K562 (cell line): ENCODE data around the gene NLRP7. TPM values are rescaled to one million over a fixed set of nuclear protein-coding genes. Genes with fewer than 3 reads are reported as not detected.
"Not testable (repeated sequence)": the region's sequence is repeated elsewhere in the genome, so short reads cannot be mapped to it uniquely, and the experiment has no call there.

Source experiments
- ATAC-seq: fragments of 200-7000 bp; cut with Tn5 transposase; 3 replicates; pipeline ENCODE4 v1.9.1; 2020; ENCODE audit warnings: moderate library complexity
- BruUV-seq: library from RNA; stranded (reverse); fragments of 400-500 nt; replicated peaks from 2 replicates; lab custom pipeline; 2021; lab: Mats Ljungman, UMichigan
- CTCF ChIA-PET: fragments of 300-600 bp; formaldehyde crosslinking; extraction: SDS; loops from one replicate; lab custom pipeline; 2021; ENCODE audit warnings: low intra/inter-chr PET ratio; lab: Yijun Ruan, JAX
- POLR2A ChIA-PET: fragments of 300-600, 350-650 bp; sonication (Branson Sonifier 250); formaldehyde crosslinking; extraction: SDS; loops from one replicate; lab custom pipeline; 2021; ENCODE audit warnings: antibody characterized with exemption, inconsistent platforms; lab: Yijun Ruan, JAX
- DNase-seq, 4 experiments: peaks; one replicate each; pipeline versions ENCODE4 v3.0.0 to v3.0.0-alpha.2; 2011 to 2018; ENCODE audit warnings: low spot score in 3 of 4, mixed read lengths in 3 of 4; ENCODE audit errors: extremely low read depth in 1 of 4
- FAIRE-seq: peaks from 2 replicates; lab custom pipeline; 2011; peaks lifted over from hg19 to GRCh38; lab: Jason Lieb, UNC
- H2AFZ ChIP-seq: 2 replicates; pipeline ENCODE4 v1.6.0; 2011; ENCODE audit warnings: low read depth, low read length, control low read depth, inconsistent platforms
- H3K27ac ChIP-seq: fragments of 200-600 bp; 3 replicates; pipeline ENCODE4 v1.8.0; 2011; ENCODE audit warnings: low read depth, mild to moderate bottlenecking, control low read depth, inconsistent platforms, low read length, moderate library complexity, mixed read lengths; ENCODE audit errors: extremely low read depth
- H3K27me3 ChIP-seq, 2 experiments: fragments of 300-600 bp in 1 of 2; 2 replicates in 1 of 2; 3 replicates in 1 of 2; pipeline versions ENCODE4 v1.6.0 to v1.8.0; 2011; ENCODE audit warnings: inconsistent platforms in 2 of 2, low read length in 2 of 2, mild to moderate bottlenecking in 1 of 2, mixed read lengths in 1 of 2, moderate library complexity in 1 of 2; ENCODE audit not compliant: control insufficient read depth in 2 of 2, insufficient read depth in 2 of 2
- H3K36me3 ChIP-seq: fragments of 300-600 bp; 3 replicates; pipeline ENCODE4 v1.8.0; 2011; ENCODE audit warnings: mild to moderate bottlenecking, low read length, inconsistent platforms; ENCODE audit not compliant: control insufficient read depth, insufficient read depth
- H3K4me1 ChIP-seq, 2 experiments: fragments of 200-600 bp in 1 of 2; replicated peaks in 1 of 2; 2 replicates in 1 of 2; 3 replicates in 1 of 2; pipeline versions ENCODE4 v1.5.1 to v1.8.0; 2011; ENCODE audit warnings: inconsistent platforms in 2 of 2, low read length in 2 of 2, mild to moderate bottlenecking in 1 of 2, mixed read lengths in 1 of 2, moderate library complexity in 1 of 2; ENCODE audit not compliant: control insufficient read depth in 2 of 2, insufficient read depth in 2 of 2
- H3K4me2 ChIP-seq: 2 replicates; pipeline ENCODE4 v1.6.1; 2011; ENCODE audit warnings: low read length, control low read depth, inconsistent platforms, mixed read lengths; ENCODE audit not compliant: insufficient read depth
- H3K4me3 ChIP-seq: fragments of 200-600 bp; sonication (generic), shearing (Covaris generic); 2 replicates; pipeline ENCODE4 v1.5.1; 2016; ENCODE audit warnings: control low read depth, inconsistent platforms
- H3K79me2 ChIP-seq: fragments of 200-600 bp; 3 replicates; pipeline ENCODE4 v1.8.0; 2011; ENCODE audit warnings: low read length, inconsistent platforms; ENCODE audit not compliant: control insufficient read depth, insufficient read depth
- H3K9ac ChIP-seq, 2 experiments: 2 replicates each; pipeline versions ENCODE4 v1.6.0 to v1.6.1; 2011; ENCODE audit warnings: low read depth in 2 of 2, low read length in 2 of 2, control low read depth in 1 of 2, inconsistent platforms in 1 of 2, mild to moderate bottlenecking in 1 of 2, mixed read lengths in 1 of 2; ENCODE audit not compliant: insufficient read depth in 1 of 2
- H3K9me1 ChIP-seq: one replicate; pipeline ENCODE4 v1.6.0; 2011; ENCODE audit warnings: inconsistent platforms, mild to moderate bottlenecking, low read length, moderate library complexity; ENCODE audit not compliant: control insufficient read depth, insufficient read depth
- H3K9me3 ChIP-seq: replicated peaks from 2 replicates; pipeline ENCODE4 v1.5.1; 2011; ENCODE audit warnings: low read depth, low read length, inconsistent platforms; ENCODE audit not compliant: control insufficient read depth, insufficient read depth
- H4K20me1 ChIP-seq: replicated peaks from 2 replicates; pipeline ENCODE4 v1.6.1; 2011; ENCODE audit warnings: low read length, inconsistent platforms, mixed read lengths; ENCODE audit not compliant: control insufficient read depth, insufficient read depth
- EP400 ChIP-seq: fragments of 450-650 bp; IDR thresholded peaks from 2 replicates; pipeline ENCODE4 v1.6.1; 2017; ENCODE audit warnings: antibody characterized with exemption, mild to moderate bottlenecking, moderate library complexity
- NR3C1 ChIP-seq: sonication (generic); formaldehyde crosslinking; IDR thresholded peaks from 2 replicates; pipeline ENCODE4 v1.8.1; 2022; ENCODE audit warnings: missing genetic modification reagents
- PCBP2 ChIP-seq: fragments of 200-400 bp; formaldehyde crosslinking; IDR thresholded peaks from 2 replicates; pipeline ENCODE4 v1.6.1; 2018; ENCODE audit warnings: low read length, low read depth, mild to moderate bottlenecking, moderate library complexity; ENCODE audit not compliant: poor library complexity, severe bottlenecking
- SUPT5H ChIP-seq: fragments of 450-650 bp; IDR thresholded peaks from 2 replicates; pipeline ENCODE4 v1.6.1; 2016
- TAL1 ChIP-seq: fragments of 450-650 bp; IDR thresholded peaks from 2 replicates; pipeline ENCODE4 v1.6.1; 2016; ENCODE audit warnings: mild to moderate bottlenecking
- TEAD2 ChIP-seq: fragments of 450-650 bp; IDR thresholded peaks from 2 replicates; pipeline ENCODE4 v1.6.1; 2016; ENCODE audit warnings: missing genetic modification characterization, control low read depth, missing compliant biosample characterization
- ZNF785 ChIP-seq: fragments of 250-450 bp; sonication (Bioruptor Pico); IDR thresholded peaks from 2 replicates; pipeline ENCODE4 v1.4.0; 2020; ENCODE audit warnings: mild to moderate bottlenecking
- WGBS: fragments of 100-300 bp; shearing (Covaris generic); methylation state at CpG from one replicate; pipeline ENCODE4 v1.1.6; 2016; ENCODE audit warnings: low coverage, mixed read lengths; ENCODE audit not compliant: insufficient coverage; ENCODE audit errors: missing lambda C conversion rate; 5-methylcytosine and 5-hydroxymethylcytosine counted together
- in situ Hi-C: fragments of 300-500 bp; cut with MboI; formaldehyde crosslinking; loops from 4 replicates; pipeline ENCODE4 v1.15.0; 2018; ENCODE audit warnings: inconsistent platforms, mixed read lengths
- intact Hi-C: fragments of 100-400 bp; cut with micrococcal nuclease; formaldehyde crosslinking; loops from 2 replicates; pipeline ENCODE4 v1.14.2; 2022
- polyA plus RNA-seq, 8 experiments: library from polyadenylated mRNA; depleted of rRNA in 4 of 8; stranded (reverse) in 5 of 8; unstranded in 3 of 8; fragments of >200 nt; fragmentation: Nextera tagmentation in 2 of 8; fragmentation: Illumina TruSeq in 1 of 8; extraction: Ambion mirVana in 2 of 8; extraction: Trizol in 1 of 8; gene quantifications; 2 replicates each; pipeline versions ENCODE4 v1.2.1 to v1.2.3, GENCODE V29; 2011 to 2014; ENCODE audit warnings: inconsistent platforms in 1 of 8, missing spikeins in 1 of 8
- total RNA-seq, 7 experiments: library from RNA; depleted of rRNA in 6 of 7; stranded (reverse); fragments of >200 nt in 6 of 7; fragmentation: Illumina TruSeq in 2 of 7; extraction: Trizol in 2 of 7; gene quantifications; 2 replicates each; pipeline versions ENCODE4 v1.2.1 to v1.2.3, GENCODE V29; 2011 to 2021; ENCODE audit warnings: low replicate concordance in 1 of 7
- TF ChIP-seq, protein P1 (sequence below): fragments of 250-450 bp; sonication (Bioruptor Pico); IDR thresholded peaks from 2 replicates; pipeline ENCODE4 v1.8.0; 2021; ENCODE audit warnings: mild to moderate bottlenecking, moderate library complexity
- TF ChIP-seq, protein P2 (sequence below), 3 experiments: fragments of 200-800 bp in 1 of 3; fragments of 250-450 bp in 1 of 3; fragments of 450-650 bp in 1 of 3; sonication (Bioruptor Pico) in 1 of 3; sonication (Bioruptor generic) in 1 of 3; formaldehyde crosslinking in 1 of 3; IDR thresholded peaks; 2 replicates each; pipeline versions ENCODE4 v1.6.1 to v1.8.0; 2016 to 2022; ENCODE audit warnings: mild to moderate bottlenecking in 2 of 3, missing genetic modification characterization in 2 of 3, missing compliant biosample characterization in 1 of 3, moderate library complexity in 1 of 3

Gene NLRP7
- total and polyA plus RNA-seq, 9 of the 15 experiments (the other 6 are each of a cell fraction or from before 2014, with no cell fraction given), result 0.03 to 0.22 (median 0.09) TPM; not detected in 3

DNA sequence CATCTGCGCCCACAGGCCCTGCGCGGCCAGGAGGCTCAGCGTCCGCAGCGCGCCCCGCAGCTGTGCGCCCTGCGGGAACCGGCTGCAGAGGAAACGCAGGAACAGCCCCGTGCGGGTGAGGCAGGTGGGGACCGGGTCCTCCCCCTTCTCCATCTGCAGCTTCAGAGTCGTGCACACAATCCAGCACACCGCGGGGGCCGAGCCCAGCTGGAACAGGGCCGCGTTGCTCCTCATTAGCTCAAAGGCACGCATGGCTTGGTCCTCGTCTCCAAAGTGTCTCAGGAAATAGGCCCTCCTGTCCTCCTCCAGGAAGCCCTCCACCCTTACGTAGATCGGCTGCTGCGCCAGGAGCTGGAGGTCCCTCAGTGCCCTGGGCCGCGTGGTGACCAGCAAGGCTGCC is 7.8 kb downstream of the NLRP7 start:
- CTCF ChIA-PET, result interaction anchor here (0.6 kb wide), 1 partner anchor 20 kb away, joined by 4 read pairs; no protein-coding TSS in a partner anchor
- in situ Hi-C loops, BruUV-seq, H3K36me3 ChIP-seq, DNase-seq, intact Hi-C loops, H3K9me1 ChIP-seq, ATAC-seq, FAIRE-seq, H3K79me2 ChIP-seq, H3K27ac ChIP-seq, H3K4me2 ChIP-seq, H3K9me3 ChIP-seq, H3K9ac ChIP-seq, H3K4me3 ChIP-seq, H4K20me1 ChIP-seq, POLR2A ChIA-PET, H2AFZ ChIP-seq: not testable (repeated sequence)
- 24% methylated on average over 6 of the region's 28 CpGs for WGBS
- Histone ChIP-seq H3K4me1 (peaks cover 5 to 10% of the 10 kb centered on the region in 2 experiments; a peak in 3 of 5 replicates), H3K27me3 (peaks cover 30 to 54% of the 10 kb centered on the region in 2 experiments)

DNA sequence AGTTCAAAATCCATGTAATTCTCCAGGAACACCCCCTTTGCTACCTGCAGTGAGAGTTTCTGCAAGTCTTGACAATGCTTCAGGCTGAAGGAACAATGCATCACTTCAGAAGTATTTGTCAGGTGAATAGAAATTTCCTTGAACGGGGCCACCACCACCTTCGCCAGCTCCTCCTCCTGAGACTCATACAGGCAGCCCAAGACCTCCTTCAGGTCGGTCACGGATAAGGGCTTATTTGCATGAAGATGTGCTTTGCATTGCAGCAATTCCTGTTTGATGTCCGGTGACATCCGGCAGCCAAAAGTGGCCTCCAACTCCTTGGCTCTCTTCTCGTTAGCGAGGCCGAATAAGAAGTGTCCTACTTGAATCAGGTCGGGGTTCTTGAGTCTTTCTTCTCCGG is 8.4 kb downstream of the NLRP7 start:
- no peaks in the 10 kb centered on the region for H3K36me3 ChIP-seq
- no peak overlapping the region for H3K27ac ChIP-seq
- no peaks in the 10 kb centered on the region for H3K79me2 ChIP-seq
- in situ Hi-C loops, result no loop called here
- no peak overlapping the region for H3K4me2 ChIP-seq
- no peak overlapping the region for H3K9ac ChIP-seq
- peaks cover 33 to 60% of the 10 kb centered on the region in 2 experiments for H3K27me3 ChIP-seq
- BruUV-seq, result no TSS peak
- ATAC-seq (no peak; the same call in 2 of the 3 replicates), FAIRE-seq (no peak), DNase-seq (no peak)
- 8% methylated on average over 11 of the region's 11 CpGs for WGBS
- no peak overlapping the region for H3K4me3 ChIP-seq
- H3K4me1 ChIP-seq, result peaks cover 3 to 10% of the 10 kb centered on the region in 2 experiments; a peak in 3 of 5 replicates
- H3K9me1 ChIP-seq, result no peaks in the 10 kb centered on the region
- H4K20me1 ChIP-seq, result no peaks in the 10 kb centered on the region; the same call in 1 of the 2 replicates
- TF ChIP-seq PCBP2 (no peak), SUPT5H (no peak), TEAD2 (no peak), ZNF785 (CRISPR knock-in tag) (no peak), TAL1 (no peak), EP400 (no peak), NR3C1 (CRISPR knock-in tag) (no peak)
- TF ChIP-seq, protein P1, sequence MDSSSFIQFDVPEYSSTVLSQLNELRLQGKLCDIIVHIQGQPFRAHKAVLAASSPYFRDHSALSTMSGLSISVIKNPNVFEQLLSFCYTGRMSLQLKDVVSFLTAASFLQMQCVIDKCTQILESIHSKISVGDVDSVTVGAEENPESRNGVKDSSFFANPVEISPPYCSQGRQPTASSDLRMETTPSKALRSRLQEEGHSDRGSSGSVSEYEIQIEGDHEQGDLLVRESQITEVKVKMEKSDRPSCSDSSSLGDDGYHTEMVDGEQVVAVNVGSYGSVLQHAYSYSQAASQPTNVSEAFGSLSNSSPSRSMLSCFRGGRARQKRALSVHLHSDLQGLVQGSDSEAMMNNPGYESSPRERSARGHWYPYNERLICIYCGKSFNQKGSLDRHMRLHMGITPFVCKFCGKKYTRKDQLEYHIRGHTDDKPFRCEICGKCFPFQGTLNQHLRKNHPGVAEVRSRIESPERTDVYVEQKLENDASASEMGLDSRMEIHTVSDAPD, result no peak
- TF ChIP-seq, protein P2, sequence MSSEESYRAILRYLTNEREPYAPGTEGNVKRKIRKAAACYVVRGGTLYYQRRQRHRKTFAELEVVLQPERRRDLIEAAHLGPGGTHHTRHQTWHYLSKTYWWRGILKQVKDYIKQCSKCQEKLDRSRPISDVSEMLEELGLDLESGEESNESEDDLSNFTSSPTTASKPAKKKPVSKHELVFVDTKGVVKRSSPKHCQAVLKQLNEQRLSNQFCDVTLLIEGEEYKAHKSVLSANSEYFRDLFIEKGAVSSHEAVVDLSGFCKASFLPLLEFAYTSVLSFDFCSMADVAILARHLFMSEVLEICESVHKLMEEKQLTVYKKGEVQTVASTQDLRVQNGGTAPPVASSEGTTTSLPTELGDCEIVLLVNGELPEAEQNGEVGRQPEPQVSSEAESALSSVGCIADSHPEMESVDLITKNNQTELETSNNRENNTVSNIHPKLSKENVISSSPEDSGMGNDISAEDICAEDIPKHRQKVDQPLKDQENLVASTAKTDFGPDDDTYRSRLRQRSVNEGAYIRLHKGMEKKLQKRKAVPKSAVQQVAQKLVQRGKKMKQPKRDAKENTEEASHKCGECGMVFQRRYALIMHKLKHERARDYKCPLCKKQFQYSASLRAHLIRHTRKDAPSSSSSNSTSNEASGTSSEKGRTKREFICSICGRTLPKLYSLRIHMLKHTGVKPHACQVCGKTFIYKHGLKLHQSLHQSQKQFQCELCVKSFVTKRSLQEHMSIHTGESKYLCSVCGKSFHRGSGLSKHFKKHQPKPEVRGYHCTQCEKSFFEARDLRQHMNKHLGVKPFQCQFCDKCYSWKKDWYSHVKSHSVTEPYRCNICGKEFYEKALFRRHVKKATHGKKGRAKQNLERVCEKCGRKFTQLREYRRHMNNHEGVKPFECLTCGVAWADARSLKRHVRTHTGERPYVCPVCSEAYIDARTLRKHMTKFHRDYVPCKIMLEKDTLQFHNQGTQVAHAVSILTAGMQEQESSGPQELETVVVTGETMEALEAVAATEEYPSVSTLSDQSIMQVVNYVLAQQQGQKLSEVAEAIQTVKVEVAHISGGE (CRISPR knock-in tag; IDR thresholded peaks at IDR 0.05), result no peak
- ChIA-PET POLR2A (interaction anchor here (0.6 to 0.7 kb wide), 2 partner anchors 66 to 136 kb away, joined by 3 read pairs; no protein-coding TSS in a partner anchor), CTCF (no interaction called here)
- intact Hi-C loops, result no loop called here
- no peak overlapping the region for H2AFZ ChIP-seq
- no peaks in the 10 kb centered on the region for H3K9me3 ChIP-seq
